BJ (cell line): ENCODE data around the gene MICALL1. TPM values are rescaled to one million over a fixed set of nuclear protein-coding genes. Genes with fewer than 3 reads are reported as not detected.

Experiments used
- CTCF ChIA-PET: fragments of 350-600 bp; formaldehyde crosslinking; extraction: SDS; loops from one replicate; lab custom pipeline; 2021; ENCODE audit warnings: antibody characterized with exemption, inconsistent platforms; lab: Yijun Ruan, JAX
- POLR2A ChIA-PET: fragments of 300-600 bp; sonication (Branson Sonifier 250); formaldehyde crosslinking; extraction: SDS; loops from one replicate; lab custom pipeline; 2021; ENCODE audit warnings: antibody characterized with exemption; lab: Charles Lee
- DNase-seq: peaks from one replicate; pipeline ENCODE4 v3.0.0-alpha.2; 2011; ENCODE audit warnings: low read depth
- H3K27me3 ChIP-seq: 2 replicates; pipeline ENCODE4 v1.6.0; 2011; ENCODE audit warnings: low read length; ENCODE audit not compliant: control insufficient read depth, insufficient read depth
- H3K36me3 ChIP-seq: 2 replicates; pipeline ENCODE4 v1.5.1; 2011; ENCODE audit warnings: low read length; ENCODE audit not compliant: control insufficient read depth, insufficient read depth
- H3K4me3 ChIP-seq: 2 replicates; pipeline ENCODE4 v1.5.1; 2011; ENCODE audit warnings: low read depth, mild to moderate bottlenecking, control low read depth, low read length
- polyA plus RNA-seq: library from polyadenylated mRNA; depleted of rRNA; stranded (reverse); fragments of >200 nt; gene quantifications from 2 replicates; pipeline ENCODE4 v1.2.3, GENCODE V29; 2011
- TF ChIP-seq, protein P1 (sequence below): IDR thresholded peaks from 2 replicates; pipeline ENCODE4 v1.5.1; 2011; ENCODE audit warnings: low read depth, mild to moderate bottlenecking, control low read depth, inconsistent platforms, low read length, moderate library complexity; ENCODE audit not compliant: insufficient read depth

MICALL1 gene
- polyA plus RNA-seq, 1 experiment = 26.5 TPM

DNA sequence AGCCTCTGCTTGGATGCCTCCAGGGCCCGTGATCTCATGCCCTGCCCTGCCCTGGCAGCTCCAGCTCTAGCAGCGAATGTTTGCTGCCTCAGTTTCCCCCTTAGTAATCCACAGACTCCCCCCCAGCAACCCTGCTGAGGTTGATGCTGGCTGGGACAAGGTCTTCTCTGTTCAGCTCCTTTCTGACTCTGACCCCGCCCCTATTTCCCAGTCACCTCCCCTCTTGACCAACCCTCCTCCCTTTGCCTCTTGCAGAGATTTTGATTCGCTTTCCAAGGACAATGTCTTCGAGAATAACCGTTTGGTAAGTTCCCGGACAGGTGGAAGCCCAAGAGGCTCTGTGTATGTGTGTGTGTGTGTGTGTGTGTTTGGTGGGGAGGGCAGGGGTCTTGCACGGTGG, 5.6 kb downstream of the MICALL1 start:
- Histone ChIP-seq H3K4me3 (no peak overlapping the region), H3K27me3 (no peaks in the 10 kb centered on the region), H3K36me3 (peaks cover 18% of the 10 kb centered on the region)
- no peak for DNase-seq
- ChIA-PET POLR2A (no interaction called here), CTCF (interaction anchor here (2.8 kb wide), 1 partner anchor 94 kb away, joined by 9 read pairs; no protein-coding TSS in a partner anchor)
- TF ChIP-seq, protein P1, sequence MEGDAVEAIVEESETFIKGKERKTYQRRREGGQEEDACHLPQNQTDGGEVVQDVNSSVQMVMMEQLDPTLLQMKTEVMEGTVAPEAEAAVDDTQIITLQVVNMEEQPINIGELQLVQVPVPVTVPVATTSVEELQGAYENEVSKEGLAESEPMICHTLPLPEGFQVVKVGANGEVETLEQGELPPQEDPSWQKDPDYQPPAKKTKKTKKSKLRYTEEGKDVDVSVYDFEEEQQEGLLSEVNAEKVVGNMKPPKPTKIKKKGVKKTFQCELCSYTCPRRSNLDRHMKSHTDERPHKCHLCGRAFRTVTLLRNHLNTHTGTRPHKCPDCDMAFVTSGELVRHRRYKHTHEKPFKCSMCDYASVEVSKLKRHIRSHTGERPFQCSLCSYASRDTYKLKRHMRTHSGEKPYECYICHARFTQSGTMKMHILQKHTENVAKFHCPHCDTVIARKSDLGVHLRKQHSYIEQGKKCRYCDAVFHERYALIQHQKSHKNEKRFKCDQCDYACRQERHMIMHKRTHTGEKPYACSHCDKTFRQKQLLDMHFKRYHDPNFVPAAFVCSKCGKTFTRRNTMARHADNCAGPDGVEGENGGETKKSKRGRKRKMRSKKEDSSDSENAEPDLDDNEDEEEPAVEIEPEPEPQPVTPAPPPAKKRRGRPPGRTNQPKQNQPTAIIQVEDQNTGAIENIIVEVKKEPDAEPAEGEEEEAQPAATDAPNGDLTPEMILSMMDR = no peak

DNA sequence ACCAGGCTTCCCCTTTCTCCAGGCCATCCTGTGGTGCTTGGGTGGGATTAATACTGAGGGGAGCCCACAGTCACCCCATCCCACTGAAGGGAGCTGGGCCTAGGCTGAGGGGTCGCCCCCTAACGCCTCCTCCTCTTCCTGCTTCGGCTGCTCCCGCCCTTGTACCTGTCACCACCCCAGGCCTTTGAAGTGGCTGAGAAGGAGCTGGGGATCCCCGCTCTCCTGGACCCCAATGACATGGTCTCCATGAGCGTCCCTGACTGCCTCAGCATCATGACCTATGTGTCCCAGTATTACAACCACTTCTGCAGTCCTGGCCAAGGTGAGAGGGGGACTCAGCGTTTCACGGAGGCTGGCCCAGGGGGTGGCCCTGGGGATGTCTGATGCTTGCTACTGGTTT, 6.1 kb downstream of the MICALL1 start:
- H3K27me3 ChIP-seq = no peaks in the 10 kb centered on the region
- ChIA-PET CTCF (no interaction called here), POLR2A (no interaction called here)
- no peak for DNase-seq
- TF ChIP-seq, protein P1 = no peak
- H3K36me3 ChIP-seq = peaks cover 22% of the 10 kb centered on the region
- H3K4me3 ChIP-seq = no peak overlapping the region

DNA sequence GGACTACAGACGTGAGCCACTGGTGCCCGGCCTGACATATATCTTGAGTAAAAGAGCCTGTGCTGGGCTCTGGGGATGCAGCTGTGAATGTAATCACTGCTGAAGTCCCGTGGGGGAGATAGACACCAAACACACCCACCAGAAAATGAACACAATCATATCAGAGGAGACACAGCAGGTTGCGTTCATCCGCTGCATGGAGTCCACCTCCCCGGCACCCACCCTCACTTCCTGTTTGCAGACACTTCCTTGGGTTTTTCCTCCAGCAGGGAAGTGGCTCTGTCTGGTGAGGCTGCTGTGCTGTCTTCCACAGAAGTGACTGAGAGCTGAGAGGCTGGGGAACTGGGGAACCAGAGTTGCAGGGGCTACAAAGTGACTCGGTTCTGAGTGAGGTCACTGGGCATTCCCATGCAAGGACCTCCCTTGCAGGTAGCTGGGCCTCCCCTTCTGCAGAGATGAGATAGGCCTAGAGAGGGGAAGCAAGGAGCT, 7.2 kb downstream of the MICALL1 start:
- POLR2A ChIA-PET = no interaction called here
- peaks cover 31% of the 10 kb centered on the region for H3K36me3 ChIP-seq
- DNase-seq = no peak
- TF ChIP-seq, protein P1 = no peak
- CTCF ChIA-PET = no interaction called here
- no peak overlapping the region for H3K4me3 ChIP-seq
- H3K27me3 ChIP-seq = no peaks in the 10 kb centered on the region

- ChIA-PET CTCF (interaction anchor here (1.1 kb wide), 1 partner anchor 14 kb away, joined by 4 read pairs; no protein-coding TSS in a partner anchor), POLR2A (no interaction called here)
- no peak for DNase-seq
- TF ChIP-seq, protein P1 = no peak
- no peaks in the 10 kb centered on the region for H3K27me3 ChIP-seq
- peaks cover 39% of the 10 kb centered on the region for H3K36me3 ChIP-seq
- no peak overlapping the region for H3K4me3 ChIP-seq
These were observed 10.2 kb downstream of the MICALL1 start for GRCh38 chr22:37916311-37916710.

DNA sequence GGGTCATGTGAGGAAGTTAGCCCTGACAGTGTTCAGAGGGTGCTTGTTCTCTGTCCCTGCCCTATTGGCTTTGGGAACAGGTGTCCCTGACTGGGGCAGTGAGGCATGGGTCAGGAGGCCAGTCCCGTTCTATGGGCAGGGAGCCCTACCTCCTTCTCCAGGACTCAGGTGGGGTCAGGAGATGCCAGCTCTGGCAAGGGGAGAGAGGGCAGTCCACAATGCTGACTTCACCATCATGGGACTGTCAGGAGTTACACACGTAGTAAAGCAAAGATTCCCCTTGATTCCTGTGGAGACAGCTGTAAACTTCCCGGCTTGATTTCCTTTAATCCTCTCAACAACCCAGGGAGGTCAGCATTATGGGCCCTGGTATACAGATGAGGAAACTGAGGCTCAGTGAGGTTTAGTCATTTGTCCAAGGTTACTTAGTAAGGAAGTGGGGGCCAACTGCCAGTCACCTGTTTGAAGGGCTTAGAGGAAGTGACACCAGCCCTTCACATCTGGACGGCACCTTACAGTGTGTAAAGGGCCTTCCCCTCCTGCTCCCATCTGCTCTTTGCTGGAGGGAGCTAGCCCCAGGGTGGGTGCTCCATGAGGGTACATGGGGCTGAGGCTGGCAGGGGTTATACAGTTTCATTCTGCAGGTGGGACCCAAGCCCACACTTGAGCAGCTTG, 11.9 kb downstream of the MICALL1 start:
- TF ChIP-seq, protein P1 = no peak
- Histone ChIP-seq H3K27me3 (no peaks in the 10 kb centered on the region), H3K4me3 (no peak overlapping the region), H3K36me3 (peaks cover 36% of the 10 kb centered on the region)
- CTCF ChIA-PET = interaction anchor here (0.9 to 1.3 kb wide), 4 partner anchors 8 to 16 kb away, joined by 3 to 4 read pairs (median 4); partner anchors contain the start of gene MICALL1
- POLR2A ChIA-PET = no interaction called here
- no peak for DNase-seq
